ENCODE results near the gene PTCRA.
"Not testable (repeated sequence)": the region's sequence is repeated elsewhere in the genome, so short reads cannot be mapped to it uniquely, and the experiment has no call there.

The PTCRA gene

DNA sequence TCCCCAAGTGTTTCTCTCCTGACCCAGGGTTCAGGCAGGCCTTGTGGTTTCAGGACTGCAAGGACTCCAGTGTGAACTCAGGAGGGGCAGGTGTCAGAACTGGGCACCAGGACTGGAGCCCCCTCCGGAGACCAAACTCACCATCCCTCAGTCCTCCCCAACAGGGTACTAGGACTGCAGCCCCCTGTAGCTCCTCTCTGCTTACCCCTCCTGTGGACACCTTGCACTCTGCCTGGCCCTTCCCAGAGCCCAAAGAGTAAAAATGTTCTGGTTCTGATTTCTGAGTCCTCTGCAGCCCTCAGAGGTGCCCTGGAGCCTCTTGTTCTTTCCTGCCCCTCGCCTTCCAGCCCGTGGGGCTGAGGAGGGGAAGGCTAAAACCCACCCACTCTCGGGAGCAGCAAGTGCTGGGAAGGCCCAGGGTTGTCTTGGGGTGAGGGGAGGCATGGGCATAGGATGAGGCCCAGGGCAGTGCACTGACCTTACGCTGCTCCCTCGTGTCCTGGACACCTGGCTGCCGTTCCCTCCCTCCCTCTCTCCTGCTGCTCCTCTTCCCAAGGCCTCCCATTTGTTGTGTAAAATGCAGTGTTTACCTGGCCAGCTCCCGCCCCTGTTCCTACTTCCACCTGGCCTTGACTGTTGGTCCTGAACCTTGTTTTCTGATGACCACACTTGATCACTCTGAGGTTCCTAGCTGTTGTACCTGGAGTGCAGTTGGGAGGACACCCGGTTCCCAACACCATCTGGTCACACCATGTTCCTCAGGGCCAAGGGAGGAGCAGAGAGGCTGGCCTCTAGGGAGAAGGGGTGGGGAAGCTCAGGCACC lies 23.3 kb downstream of the PTCRA start:
- DNase-seq (ENCODE audit: low read depth): no peak
- no peak for TF ChIP-seq POLR2A (IDR thresholded peaks at IDR 0.05; ENCODE audit: extremely low read depth, insufficient read length)
- TF ChIP-seq MYC (IDR thresholded peaks at IDR 0.05; ENCODE audit: low read depth, low read length): no peak
- TF ChIP-seq, protein P1, sequence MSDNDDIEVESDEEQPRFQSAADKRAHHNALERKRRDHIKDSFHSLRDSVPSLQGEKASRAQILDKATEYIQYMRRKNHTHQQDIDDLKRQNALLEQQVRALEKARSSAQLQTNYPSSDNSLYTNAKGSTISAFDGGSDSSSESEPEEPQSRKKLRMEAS (IDR thresholded peaks at IDR 0.05; ENCODE audit: low read depth, low read length): no peak
- TF ChIP-seq CTCF (IDR thresholded peaks at IDR 0.05; ENCODE audit: low read depth, low read length): no peak
- no peak overlapping the region for H3K4me3 ChIP-seq (ENCODE audit: low read depth, low read length)

GRCh38 chr6:42939810-42940167 lies 23.9 kb downstream of the PTCRA start:
- no peak overlapping the region for H3K4me3 ChIP-seq (ENCODE audit: low read depth, low read length)
- TF ChIP-seq MYC (IDR thresholded peaks at IDR 0.05; ENCODE audit: low read depth, low read length): no peak
- TF ChIP-seq, protein P1 (IDR thresholded peaks at IDR 0.05; ENCODE audit: low read depth, low read length): no peak
- no peak for TF ChIP-seq POLR2A (IDR thresholded peaks at IDR 0.05; ENCODE audit: extremely low read depth, insufficient read length)
- TF ChIP-seq CTCF (IDR thresholded peaks at IDR 0.05; ENCODE audit: low read depth, low read length): no peak

DNA sequence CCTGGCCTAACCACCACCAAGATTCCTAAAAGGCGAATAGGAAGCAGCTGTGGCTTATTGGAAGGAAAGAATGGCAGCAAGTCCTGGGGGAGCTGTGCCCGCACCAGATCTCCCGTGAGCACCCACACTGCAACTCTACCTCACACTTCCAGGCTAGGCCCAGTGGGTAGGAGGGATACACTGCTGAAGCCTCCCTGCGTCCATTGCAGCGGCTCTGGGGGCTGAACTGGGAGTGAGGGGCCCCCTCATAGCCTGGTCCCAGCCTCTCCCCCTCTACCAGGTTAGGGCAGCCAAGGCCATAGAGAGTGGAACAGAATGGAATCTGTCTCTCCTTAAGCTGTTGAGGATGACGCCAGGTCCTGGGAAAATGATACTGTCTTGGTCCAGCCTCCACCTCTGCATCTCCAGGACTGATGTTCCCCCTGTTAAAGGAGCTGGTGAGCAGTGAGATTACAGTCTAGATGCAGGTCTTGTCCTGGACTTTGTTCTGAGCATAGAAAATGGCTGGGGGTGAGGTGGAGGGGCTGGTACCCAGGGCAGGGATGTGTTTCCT lies 24.7 kb downstream of the PTCRA start:
- no peak overlapping the region for H3K4me3 ChIP-seq (ENCODE audit: low read depth, low read length)
- no peak for TF ChIP-seq POLR2A (IDR thresholded peaks at IDR 0.05; ENCODE audit: extremely low read depth, insufficient read length)
- TF ChIP-seq MYC (IDR thresholded peaks at IDR 0.05; ENCODE audit: low read depth, low read length): no peak
- TF ChIP-seq, protein P1 (IDR thresholded peaks at IDR 0.05; ENCODE audit: low read depth, low read length): no peak
- TF ChIP-seq CTCF (IDR thresholded peaks at IDR 0.05; ENCODE audit: low read depth, low read length): no peak
- DNase-seq (ENCODE audit: low read depth): no peak

More at GRCh38 chr6:42939810-42940167, 23.9 kb downstream of the PTCRA start:
- no peak for DNase-seq (ENCODE audit: low read depth)

GRCh38 chr6:42941356-42941755 lies 25.5 kb downstream of the PTCRA start:
- DNase-seq (ENCODE audit: low read depth); H3K4me3 ChIP-seq (ENCODE audit: low read depth, low read length): not testable (repeated sequence)

- no peak overlapping the region for H3K4me3 ChIP-seq (ENCODE audit: low read depth, low read length)
- no peak for DNase-seq (ENCODE audit: low read depth)
- TF ChIP-seq POLR2A (IDR thresholded peaks at IDR 0.05; ENCODE audit: extremely low read depth, insufficient read length) (no peak), MYC (IDR thresholded peaks at IDR 0.05; ENCODE audit: low read depth, low read length) (no peak), CTCF (IDR thresholded peaks at IDR 0.05; ENCODE audit: low read depth, low read length) (no peak)
- TF ChIP-seq, protein P1 (IDR thresholded peaks at IDR 0.05; ENCODE audit: low read depth, low read length): no peak
Measured at GRCh38 chr6:42942444-42942843, 26.6 kb downstream of the PTCRA start.

DNA sequence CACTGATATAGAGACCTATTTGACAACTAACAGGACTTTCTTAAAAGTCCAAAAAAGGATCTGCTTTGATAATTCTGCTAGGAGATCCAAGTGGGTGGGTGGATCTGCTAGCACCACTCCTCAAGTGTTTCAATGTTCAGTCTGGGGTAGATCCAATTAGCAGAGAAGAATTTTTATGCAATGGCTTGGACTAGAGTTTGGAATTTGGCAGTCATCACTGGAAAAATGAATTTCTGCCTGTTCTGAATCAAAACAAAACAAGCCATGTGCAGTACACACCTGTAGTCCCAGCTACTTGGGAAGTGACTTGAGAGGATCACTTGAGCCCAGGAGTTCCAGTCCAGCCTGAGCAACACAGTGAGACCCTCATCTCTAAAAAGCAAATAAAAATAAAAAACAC lies 32.1 kb downstream of the PTCRA start:
- no peak for DNase-seq (ENCODE audit: low read depth)
- no peak overlapping the region for H3K4me3 ChIP-seq (ENCODE audit: low read depth, low read length)
- TF ChIP-seq, protein P1 (IDR thresholded peaks at IDR 0.05; ENCODE audit: low read depth, low read length): no peak
- TF ChIP-seq CTCF (IDR thresholded peaks at IDR 0.05; ENCODE audit: low read depth, low read length) (no peak), MYC (IDR thresholded peaks at IDR 0.05; ENCODE audit: low read depth, low read length) (no peak)
